Measurements from ENCODE around the gene SMARCA2.

- TF ChIP-seq POLR2A (IDR thresholded peaks at IDR 0.05; ENCODE audit: low read length), result no peak
- TF ChIP-seq GATA1 (IDR thresholded peaks at IDR 0.05; ENCODE audit: low read depth, low read length), result no peak
These were observed 40.1 kb downstream of the SMARCA2 start for GRCh38 chr9:2055203-2055658.

All from erythroblast (primary cell).